GM10847 (cell line): Measurements from ENCODE around the gene KIAA0232.

ENCODE experiments used
- POLR2A ChIP-seq: IDR thresholded peaks from 2 replicates; pipeline ENCODE4 v1.6.1; 2011; ENCODE audit not compliant: insufficient read length; ENCODE audit errors: extremely low read depth

KIAA0232 gene

GRCh38 chr4:6873792-6874461, 91.4 kb downstream of the KIAA0232 start:
- TF ChIP-seq POLR2A, result no peak

GRCh38 chr4:6874981-6875380, 92.5 kb downstream of the KIAA0232 start:
- no peak for TF ChIP-seq POLR2A

- TF ChIP-seq POLR2A, result no peak
Measured at GRCh38 chr4:6875431-6875831, 92.9 kb downstream of the KIAA0232 start.

- TF ChIP-seq POLR2A, result no peak
Measured at GRCh38 chr4:6876440-6876839, 93.9 kb downstream of the KIAA0232 start.

GRCh38 chr4:6877067-6877466, 94.5 kb downstream of the KIAA0232 start:
- no peak for TF ChIP-seq POLR2A

- TF ChIP-seq POLR2A, result no peak
Measured at GRCh38 chr4:6878451-6879059, 96.0 kb downstream of the KIAA0232 start.

GRCh38 chr4:6880691-6881090, 98.2 kb downstream of the KIAA0232 start:
- no peak for TF ChIP-seq POLR2A

- TF ChIP-seq POLR2A, result no peak
Measured at GRCh38 chr4:6881908-6882307, 99.4 kb downstream of the KIAA0232 start.

GRCh38 chr4:6884341-6884870, 101.9 kb downstream of the KIAA0232 start:
- no peak for TF ChIP-seq POLR2A

- TF ChIP-seq POLR2A, result no peak
Measured at GRCh38 chr4:6885953-6886557, 103.5 kb downstream of the KIAA0232 start.

- TF ChIP-seq POLR2A, result no peak
Measured at GRCh38 chr4:6886886-6887285, 104.4 kb downstream of the KIAA0232 start.

- no peak for TF ChIP-seq POLR2A
Measured at GRCh38 chr4:6887591-6888371, 105.3 kb downstream of the KIAA0232 start.

GRCh38 chr4:6888506-6889071, 106.1 kb downstream of the KIAA0232 start:
- TF ChIP-seq POLR2A, result no peak

GRCh38 chr4:6889101-6889735, 106.7 kb downstream of the KIAA0232 start:
- no peak for TF ChIP-seq POLR2A
